GM13976 (cell line): ENCODE results near the gene TAS2R60.

Experiments
- DNase-seq: peaks from one replicate; pipeline ENCODE4 v3.0.0; 2012; ENCODE audit warnings: low spot score
- CTCF ChIP-seq: IDR thresholded peaks from 2 replicates; pipeline ENCODE4 v1.5.1; 2012; ENCODE audit warnings: borderline replicate concordance, mild to moderate bottlenecking; ENCODE audit not compliant: insufficient read depth; ENCODE audit errors: extremely low read depth, missing control alignments, control extremely low read depth
- in situ Hi-C: fragments of 300-500 bp; cut with MboI; formaldehyde crosslinking; loops from one replicate; pipeline ENCODE4 v1.12.0; 2022; ENCODE audit warnings: low sequenced_read_pairs, mixed read lengths, inconsistent platforms; ENCODE audit not compliant: unreplicated experiment

Gene TAS2R60

DNA sequence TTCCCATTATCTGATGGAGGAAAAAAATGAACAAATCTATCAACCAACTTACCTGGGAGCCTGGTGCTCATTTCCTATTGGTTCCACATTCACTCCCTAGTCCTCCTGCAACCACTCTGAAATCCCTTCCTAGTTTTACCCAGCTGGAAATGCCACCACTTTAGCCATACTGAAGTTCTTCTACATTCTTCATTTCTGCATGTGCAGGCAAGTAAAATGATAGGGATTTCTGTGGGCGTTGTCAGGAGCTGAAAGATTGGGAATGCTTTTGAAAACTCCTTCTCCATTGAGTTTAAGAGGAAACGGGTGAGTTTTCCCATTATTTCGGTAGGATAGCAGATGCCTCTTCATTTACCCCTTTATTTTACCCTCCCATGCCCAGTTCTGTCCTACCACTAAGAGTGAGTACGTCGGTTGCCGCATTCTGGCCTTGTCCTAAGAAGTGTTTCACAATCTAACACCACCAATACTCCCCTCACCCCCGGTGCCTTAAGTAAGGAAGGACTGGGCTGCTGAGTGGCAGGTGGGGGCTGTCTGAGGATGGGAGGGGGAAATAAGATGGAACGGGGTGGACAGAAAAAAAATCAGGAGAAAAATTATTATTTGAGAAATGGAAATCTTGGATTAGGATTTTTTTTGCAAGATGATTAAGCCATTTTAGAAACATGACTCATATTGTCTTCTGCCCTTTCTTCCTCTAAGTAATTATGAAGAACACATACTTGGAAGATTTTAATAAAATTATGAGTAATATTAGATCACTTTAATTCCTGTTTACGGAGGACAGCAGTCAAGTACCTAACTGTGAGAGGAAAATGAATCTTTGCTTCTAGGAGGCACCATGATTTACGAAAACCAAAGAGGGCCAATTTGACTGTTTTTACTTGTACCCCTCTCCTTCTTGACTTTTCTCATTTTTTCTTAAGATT is 13.2 kb upstream of the TAS2R60 start:
- in situ Hi-C loops = no loop called here
- TF ChIP-seq CTCF = no peak
- no peak for DNase-seq

- TF ChIP-seq CTCF = no peak
- in situ Hi-C loops = no loop called here
- DNase-seq = no peak
Measured at GRCh38 chr7:143431109-143431508, 12.1 kb upstream of the TAS2R60 start.

GRCh38 chr7:143433759-143434158 is 9.5 kb upstream of the TAS2R60 start:
- no peak for DNase-seq
- no peak for TF ChIP-seq CTCF
- in situ Hi-C loops = no loop called here

- no peak for TF ChIP-seq CTCF
- DNase-seq = no peak
- in situ Hi-C loops = no loop called here
Measured at GRCh38 chr7:143434660-143435059, 8.6 kb upstream of the TAS2R60 start.

GRCh38 chr7:143435266-143435665 is 8.0 kb upstream of the TAS2R60 start:
- in situ Hi-C loops = no loop called here
- no peak for DNase-seq
- no peak for TF ChIP-seq CTCF

- TF ChIP-seq CTCF = no peak
- in situ Hi-C loops = no loop called here
- no peak for DNase-seq
Measured at GRCh38 chr7:143436325-143436946, 6.8 kb upstream of the TAS2R60 start.
